ENCODE measurements around the gene STARD9. TPM values are rescaled to one million over a fixed set of nuclear protein-coding genes. Genes with fewer than 3 reads are reported as not detected.
"Not testable (repeated sequence)": the region's sequence is repeated elsewhere in the genome, so short reads cannot be mapped to it uniquely, and the experiment has no call there.

Gene STARD9
- 4.0 TPM for total RNA-seq

DNA sequence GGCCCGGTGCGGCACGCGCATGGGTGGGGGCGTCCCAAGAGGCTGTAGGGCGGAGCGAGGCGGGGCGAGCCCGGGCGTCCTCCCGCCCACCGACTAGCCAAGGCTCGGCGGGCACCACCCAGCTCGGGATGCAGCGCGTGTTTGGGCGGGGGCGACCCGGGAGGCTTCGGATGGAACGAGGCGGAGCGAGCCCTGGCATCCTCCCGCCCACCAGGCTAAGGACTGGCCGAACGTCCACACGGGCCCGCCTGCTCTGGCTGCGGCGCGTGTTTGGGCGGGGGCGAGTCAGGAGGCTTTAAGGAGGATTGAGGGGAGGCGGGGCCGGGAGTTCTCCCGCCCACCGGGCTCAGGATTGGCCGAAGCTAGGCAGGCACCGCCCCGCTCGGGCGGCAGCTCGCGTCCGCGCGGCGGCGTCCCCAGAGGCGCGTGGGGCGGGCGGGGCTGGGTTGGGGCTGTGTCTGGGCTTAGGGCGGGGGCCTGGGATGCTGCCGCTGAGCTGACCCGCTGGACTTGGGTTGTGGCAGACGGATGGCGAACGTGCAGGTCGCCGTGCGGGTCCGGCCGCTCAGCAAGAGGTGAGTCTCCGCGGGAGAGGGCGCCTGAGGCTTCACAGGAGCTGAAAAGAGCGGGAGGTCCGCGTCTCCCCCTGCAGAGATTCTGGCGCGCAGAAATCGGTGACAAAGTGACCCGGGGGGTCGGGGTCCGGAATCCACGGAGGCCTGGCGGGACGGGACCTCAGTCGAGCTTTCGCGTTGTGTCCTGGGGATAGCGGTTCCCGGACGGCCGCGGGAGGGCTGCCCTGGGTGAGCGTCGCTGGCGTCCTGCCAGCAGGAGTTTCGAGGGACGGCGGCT lies at the start of gene STARD9:
Gene STARD9, plus strand, starts transcription at position 419 of the 852 bp plus-strand sequence. Its CDS starts 110 bp downstream, at position 529.
- Histone ChIP-seq H3K4me1 (ENCODE audit: insufficient read depth, low read length) (peaks cover 16% of the 10 kb centered on the region), H3K27me3 (ENCODE audit: insufficient read depth, low read length) (peaks cover 11% of the 10 kb centered on the region), H3K4me3 (ENCODE audit: low read length) (peak within 1 kb of the TSS; percentile 57), H3K9me3 (ENCODE audit: low read depth, low read length) (no peaks in the 10 kb centered on the region)

DNA sequence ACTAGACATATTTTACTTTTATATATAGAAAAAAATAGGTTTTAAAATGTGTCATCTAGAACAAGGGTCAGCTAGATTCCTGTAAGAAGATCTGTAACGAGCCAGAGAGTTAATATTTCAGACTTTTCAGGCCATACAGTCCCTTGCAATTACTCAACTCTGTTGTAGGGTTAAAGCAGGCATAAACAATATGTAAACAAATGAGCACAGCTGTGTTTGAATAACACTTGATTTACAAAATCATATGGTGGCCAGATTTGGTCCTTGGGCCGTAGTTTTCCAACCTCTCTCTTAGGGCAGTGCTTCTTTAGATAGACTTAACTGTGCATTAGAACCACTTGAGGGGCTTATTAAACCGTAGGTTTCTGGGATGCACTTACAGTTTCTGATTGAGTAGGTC lies 46.4 kb upstream of the STARD9 start:
- Histone ChIP-seq H3K4me3 (ENCODE audit: low read length) (no peak overlapping the region), H3K9me3 (ENCODE audit: low read depth, low read length) (no peaks in the 10 kb centered on the region), H3K4me1 (ENCODE audit: insufficient read depth, low read length) (no peaks in the 10 kb centered on the region), H3K27me3 (ENCODE audit: insufficient read depth, low read length) (no peaks in the 10 kb centered on the region)

DNA sequence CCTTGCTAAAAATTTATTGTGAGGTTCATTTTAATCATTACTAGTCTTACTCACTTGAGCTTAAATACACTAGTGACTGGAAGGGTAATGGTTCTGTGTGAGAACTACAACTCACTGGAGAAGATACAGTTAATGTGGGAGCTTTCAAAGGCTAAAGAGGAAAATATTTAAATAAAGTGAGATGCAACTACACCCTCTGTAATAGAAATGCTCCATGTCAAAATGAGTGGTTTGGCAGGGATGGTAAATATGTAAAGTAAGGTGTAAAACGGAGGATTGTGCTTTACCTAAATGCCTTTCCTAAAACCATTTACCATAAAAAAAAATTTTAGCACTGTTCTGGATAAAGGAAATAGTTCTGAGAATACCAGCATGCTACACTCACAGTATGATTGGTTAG lies 42.2 kb upstream of the STARD9 start:
- no peaks in the 10 kb centered on the region for H3K4me1 ChIP-seq (ENCODE audit: insufficient read depth, low read length)
- H3K27me3 ChIP-seq (ENCODE audit: insufficient read depth, low read length) = no peaks in the 10 kb centered on the region
- H3K9me3 ChIP-seq (ENCODE audit: low read depth, low read length) = no peaks in the 10 kb centered on the region
- H3K4me3 ChIP-seq (ENCODE audit: low read length) = no peak overlapping the region

DNA sequence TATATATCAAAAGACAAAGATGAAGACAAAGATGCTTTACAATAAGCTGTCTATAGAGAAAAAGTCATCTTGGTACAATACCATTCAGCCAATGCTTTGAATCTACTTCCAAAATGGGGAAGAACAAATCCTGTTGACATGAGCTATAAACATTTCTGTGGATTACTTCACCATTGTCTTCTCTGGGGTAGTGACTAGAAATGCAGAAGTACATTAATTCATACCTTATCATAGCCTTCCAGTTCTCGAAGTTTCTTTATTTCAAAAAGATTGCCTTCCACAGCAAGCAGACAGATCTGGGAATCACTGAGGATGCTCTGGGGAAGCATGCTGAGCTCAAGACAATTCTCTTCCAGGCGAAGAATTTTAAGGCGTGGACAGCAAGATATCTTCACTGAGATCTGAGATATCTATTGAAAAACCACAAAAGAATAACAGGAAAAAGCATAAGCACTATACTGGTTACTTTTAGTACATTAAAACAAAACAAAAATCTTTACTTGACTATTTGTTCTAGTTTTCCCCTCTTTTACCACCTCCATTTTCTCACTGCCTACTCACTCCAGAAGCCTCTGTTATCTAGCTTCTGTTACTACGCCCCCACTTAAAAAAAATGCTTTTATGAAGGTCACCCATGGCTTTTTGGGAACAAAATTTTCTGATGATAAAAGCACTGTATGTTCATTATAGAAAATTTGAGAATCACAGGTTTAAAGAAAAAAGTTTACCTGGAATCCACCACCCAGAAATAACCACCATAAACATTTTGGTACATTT lies 30.4 kb upstream of the STARD9 start:
- peaks cover 47% of the 10 kb centered on the region for H3K4me1 ChIP-seq (ENCODE audit: insufficient read depth, low read length)
- H3K9me3 ChIP-seq (ENCODE audit: low read depth, low read length) = no peaks in the 10 kb centered on the region
- H3K27me3 ChIP-seq (ENCODE audit: insufficient read depth, low read length) = no peaks in the 10 kb centered on the region
- H3K4me3 ChIP-seq (ENCODE audit: low read length) = no peak overlapping the region

DNA sequence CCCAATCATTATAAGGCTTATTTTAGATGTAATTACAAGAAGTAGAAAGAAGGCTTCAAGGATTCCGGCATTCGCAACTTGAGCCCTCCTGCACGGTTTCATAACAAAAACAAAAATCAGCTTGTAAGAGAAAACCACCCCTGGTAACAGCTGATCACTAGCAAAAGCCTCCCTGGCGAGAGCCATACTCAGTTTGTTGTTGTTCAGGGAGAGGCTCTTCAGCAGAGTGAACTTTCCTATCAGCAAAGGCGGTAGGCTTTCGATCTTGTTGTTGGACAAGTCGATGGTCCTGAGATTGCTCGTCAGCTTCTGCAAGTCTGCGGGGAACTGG lies 27.5 kb upstream of the STARD9 start:
- peak overlapping the region; percentile 92 for H3K4me3 ChIP-seq (ENCODE audit: low read length)
- no peaks in the 10 kb centered on the region for H3K27me3 ChIP-seq (ENCODE audit: insufficient read depth, low read length)
- no peaks in the 10 kb centered on the region for H3K9me3 ChIP-seq (ENCODE audit: low read depth, low read length)
- H3K4me1 ChIP-seq (ENCODE audit: insufficient read depth, low read length) = peaks cover 53% of the 10 kb centered on the region

DNA sequence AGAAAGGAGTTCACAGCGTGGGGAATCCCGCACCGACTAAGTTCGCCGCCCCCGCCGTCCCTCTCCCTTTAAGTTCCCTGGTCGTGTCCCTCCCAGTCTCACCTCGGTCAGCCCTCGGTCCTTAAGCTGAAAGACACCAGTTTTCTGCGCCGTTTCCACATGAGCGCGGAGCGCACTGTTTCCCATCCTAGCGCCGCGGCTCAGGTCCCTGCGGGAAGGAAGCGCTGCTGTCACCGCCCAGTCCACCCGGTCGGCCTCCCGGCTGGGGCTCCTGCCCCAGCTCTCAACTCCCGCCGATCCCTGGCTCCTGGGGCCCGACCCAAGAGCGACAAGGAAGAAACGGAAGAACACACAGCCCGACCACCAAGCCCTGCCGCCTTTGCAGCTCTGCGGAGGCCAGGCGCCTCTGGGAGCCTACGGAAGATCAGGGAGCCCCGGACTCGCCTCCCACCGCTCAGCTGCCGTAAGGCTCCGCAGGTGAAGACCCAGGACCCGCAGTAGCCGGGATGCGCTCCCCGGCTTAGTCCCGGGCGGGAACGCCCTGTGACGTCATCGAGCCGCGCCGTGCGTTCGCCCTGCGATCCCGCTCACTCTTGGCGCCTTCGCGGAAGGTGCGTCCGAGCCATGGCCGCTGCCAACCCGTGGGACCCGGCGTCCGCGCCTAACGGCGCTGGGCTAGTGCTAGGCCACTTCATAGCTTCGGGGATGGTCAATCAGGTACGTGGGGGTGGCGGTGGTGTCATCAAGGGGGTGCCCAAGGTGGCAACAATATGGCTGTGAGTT lies 27.0 kb upstream of the STARD9 start, which contains the start of the genes HAUS2 and LRRC57:
Gene HAUS2, plus strand, starts transcription at position 590 of the 783 bp plus-strand sequence. Its CDS starts 35 bp downstream, at position 625.
Gene LRRC57, minus strand, starts transcription at position 545 of the 783 bp plus-strand sequence. Its CDS starts 359 bp downstream, at position 186.
- Histone ChIP-seq H3K4me3 (ENCODE audit: low read length) (peak within 1 kb of the TSS; percentile 92), H3K4me1 (ENCODE audit: insufficient read depth, low read length) (peaks cover 54% of the 10 kb centered on the region), H3K27me3 (ENCODE audit: insufficient read depth, low read length) (no peaks in the 10 kb centered on the region)

DNA sequence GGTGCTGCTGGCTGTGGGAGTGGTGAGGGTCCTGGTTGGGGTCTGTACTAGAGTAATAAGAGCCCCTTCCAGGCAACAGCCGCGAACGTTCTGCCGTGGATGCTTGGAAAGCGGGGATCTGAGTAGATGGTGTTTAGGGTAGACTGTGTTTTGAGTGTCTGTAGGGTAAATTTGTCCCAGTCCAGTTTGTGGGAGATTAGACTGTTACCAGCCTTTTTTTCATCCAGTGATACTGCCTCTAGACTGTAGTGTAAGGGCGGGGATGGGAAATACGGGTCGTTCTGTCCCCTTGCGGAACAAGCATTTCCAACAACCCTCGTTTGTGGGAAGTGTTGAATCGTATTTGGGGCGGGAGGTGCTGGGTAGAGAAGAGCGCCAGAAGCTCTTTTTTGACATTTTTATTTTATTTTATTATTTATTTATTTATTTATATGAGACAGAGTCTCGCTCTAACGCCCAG lies 26.3 kb upstream of the STARD9 start:
- Histone ChIP-seq H3K27me3 (ENCODE audit: insufficient read depth, low read length) (no peaks in the 10 kb centered on the region), H3K4me3 (ENCODE audit: low read length) (peak overlapping the region; percentile 92), H3K9me3 (ENCODE audit: low read depth, low read length) (no peaks in the 10 kb centered on the region), H3K4me1 (ENCODE audit: insufficient read depth, low read length) (peaks cover 59% of the 10 kb centered on the region)

More for the DNA sequence above, 27.0 kb upstream of the STARD9 start, which contains the start of the genes HAUS2 and LRRC57:
- no peaks in the 10 kb centered on the region for H3K9me3 ChIP-seq (ENCODE audit: low read depth, low read length)

DNA sequence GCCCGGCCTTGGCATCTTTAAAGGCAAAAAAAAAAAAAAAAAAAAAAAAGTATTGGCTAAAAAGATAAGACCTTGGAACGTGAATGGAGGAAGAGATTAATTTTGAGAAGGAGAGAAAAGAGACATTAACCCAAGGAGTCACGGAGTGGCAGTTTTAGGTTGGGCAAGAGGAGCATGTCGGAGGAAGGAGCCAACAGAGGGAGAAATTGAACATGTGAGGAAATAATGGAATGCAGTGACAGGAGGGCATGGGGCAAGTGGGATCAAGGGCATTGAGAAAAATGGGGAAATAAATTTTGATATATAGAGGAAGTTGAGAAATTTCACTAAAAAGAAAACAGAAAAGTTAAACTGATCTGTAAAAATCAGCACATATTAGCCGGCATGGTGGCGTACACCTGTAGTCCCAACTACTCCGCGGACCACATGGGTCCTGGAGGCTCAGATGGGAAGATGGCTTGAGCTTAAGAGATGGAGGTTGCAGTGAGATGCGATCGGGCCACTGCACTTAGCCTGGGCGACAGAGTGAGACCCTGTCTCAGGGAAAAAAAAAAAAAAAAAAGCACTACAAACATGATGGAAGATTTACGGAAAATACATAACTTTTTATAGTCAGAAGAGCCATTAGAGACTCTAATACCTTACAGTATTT lies 25.5 kb upstream of the STARD9 start:
- Histone ChIP-seq H3K4me1 (ENCODE audit: insufficient read depth, low read length) (peaks cover 52% of the 10 kb centered on the region), H3K9me3 (ENCODE audit: low read depth, low read length) (no peaks in the 10 kb centered on the region), H3K4me3 (ENCODE audit: low read length) (peak overlapping the region; percentile 92), H3K27me3 (ENCODE audit: insufficient read depth, low read length) (no peaks in the 10 kb centered on the region)

DNA sequence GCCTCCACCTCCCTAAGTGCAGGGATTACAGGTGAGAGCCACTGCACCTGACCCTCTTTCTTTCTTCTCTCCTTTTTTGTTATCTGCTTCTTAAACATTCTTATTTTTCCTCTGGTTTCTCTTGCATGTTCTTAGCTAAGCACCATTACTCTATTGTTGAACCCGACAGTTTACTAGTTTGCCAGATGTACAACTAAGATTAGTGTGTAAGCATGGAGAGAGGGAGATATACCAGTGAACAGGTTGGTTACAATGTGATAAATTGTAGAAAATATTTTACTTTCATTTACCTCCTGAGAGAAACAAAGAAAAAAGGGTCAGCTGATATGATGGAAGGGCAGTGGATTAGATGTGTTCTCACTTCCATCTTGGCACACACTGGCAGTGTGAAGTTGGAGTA lies 21.9 kb upstream of the STARD9 start:
- H3K27me3 ChIP-seq (ENCODE audit: insufficient read depth, low read length) = no peaks in the 10 kb centered on the region
- no peaks in the 10 kb centered on the region for H3K9me3 ChIP-seq (ENCODE audit: low read depth, low read length)

DNA sequence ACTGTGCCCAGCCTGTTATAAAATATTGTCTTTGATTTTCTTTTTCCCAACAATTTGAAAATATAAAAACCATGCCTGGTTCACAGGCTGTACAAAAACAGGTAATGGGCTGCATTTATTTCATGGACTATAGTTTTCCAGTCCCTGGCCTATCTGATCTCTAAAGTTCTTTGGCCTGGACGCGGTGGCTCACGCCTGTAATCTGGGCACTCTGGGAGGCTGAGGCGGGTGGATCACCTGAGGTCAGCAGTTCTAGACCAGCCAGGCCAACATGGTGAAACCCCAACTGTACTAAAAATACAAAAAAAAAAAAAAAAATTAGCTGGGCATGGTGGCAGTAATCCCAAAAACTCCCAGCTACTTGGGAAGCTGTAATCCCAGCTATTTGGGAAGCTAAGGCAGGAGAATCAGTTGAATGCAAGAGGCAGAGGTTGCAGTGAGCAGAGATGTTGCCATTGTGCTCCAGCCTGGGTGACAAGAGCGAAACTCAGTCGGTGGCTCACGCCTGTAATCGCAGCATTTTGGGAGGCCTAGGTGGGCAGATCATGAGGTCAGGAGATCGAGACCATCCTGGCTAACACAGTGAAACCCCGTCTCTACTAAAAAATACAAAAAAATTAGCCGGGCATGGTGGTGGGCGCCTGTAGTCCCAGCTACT lies 18.7 kb upstream of the STARD9 start:
- H3K27me3 ChIP-seq (ENCODE audit: insufficient read depth, low read length); H3K4me3 ChIP-seq (ENCODE audit: low read length); H3K4me1 ChIP-seq (ENCODE audit: insufficient read depth, low read length); H3K9me3 ChIP-seq (ENCODE audit: low read depth, low read length): not testable (repeated sequence)

More for the DNA sequence above, 21.9 kb upstream of the STARD9 start:
- peaks cover 20% of the 10 kb centered on the region for H3K4me1 ChIP-seq (ENCODE audit: insufficient read depth, low read length)
- H3K4me3 ChIP-seq (ENCODE audit: low read length) = no peak overlapping the region

DNA sequence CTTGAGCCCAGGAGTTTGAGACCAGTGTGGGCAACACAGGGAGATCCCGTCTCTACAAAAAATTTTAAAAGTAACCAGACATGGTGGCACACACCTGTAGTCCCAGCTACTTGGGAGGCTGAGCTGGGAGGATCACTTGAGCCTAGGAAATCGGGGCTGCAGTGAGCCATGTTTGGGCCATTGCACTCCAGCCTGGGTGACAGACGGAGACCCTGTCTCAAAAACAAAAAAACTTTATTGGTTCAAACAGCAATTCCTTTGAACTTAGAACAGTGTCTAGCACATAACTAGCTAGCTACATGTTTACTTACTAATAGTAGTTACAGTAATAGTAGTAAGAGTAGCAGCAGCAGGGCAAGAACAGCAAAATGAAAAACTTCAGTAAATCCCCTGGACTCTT lies 16.7 kb upstream of the STARD9 start:
- Histone ChIP-seq H3K4me3 (ENCODE audit: low read length) (no peak overlapping the region), H3K9me3 (ENCODE audit: low read depth, low read length) (no peaks in the 10 kb centered on the region), H3K27me3 (ENCODE audit: insufficient read depth, low read length) (no peaks in the 10 kb centered on the region), H3K4me1 (ENCODE audit: insufficient read depth, low read length) (peaks cover 3% of the 10 kb centered on the region)

DNA sequence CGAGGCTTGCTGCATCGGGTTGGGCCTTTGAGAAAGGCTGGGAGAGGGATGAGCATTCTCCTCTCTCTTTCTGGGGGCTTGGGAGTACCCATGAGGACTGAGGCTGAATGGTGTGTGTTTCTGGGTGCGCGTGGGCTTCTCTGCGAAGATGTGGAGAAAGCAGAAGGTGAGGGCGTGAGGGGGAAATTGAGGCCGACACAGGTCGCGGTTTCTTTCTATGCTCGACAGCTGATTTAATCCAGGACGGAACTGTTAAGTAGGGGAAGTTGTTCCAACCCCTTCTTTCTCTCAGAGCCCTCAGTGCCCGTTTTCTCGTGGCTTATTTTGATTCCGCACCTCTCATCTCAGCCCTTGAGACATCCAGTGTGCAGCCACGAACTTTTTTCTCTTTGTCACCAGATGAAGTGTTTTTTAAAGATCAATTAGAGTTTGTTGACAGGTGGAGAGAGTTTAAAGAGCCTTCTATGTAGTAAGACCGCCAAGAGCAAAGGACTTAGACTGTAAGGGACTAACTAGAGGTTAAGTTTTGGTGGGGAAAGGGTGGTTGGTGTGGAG lies 711 bp downstream of the STARD9 start:
- Histone ChIP-seq H3K4me1 (ENCODE audit: insufficient read depth, low read length) (peaks cover 20% of the 10 kb centered on the region), H3K9me3 (ENCODE audit: low read depth, low read length) (no peaks in the 10 kb centered on the region), H3K4me3 (ENCODE audit: low read length) (peak overlapping the region; percentile 57), H3K27me3 (ENCODE audit: insufficient read depth, low read length) (peaks cover 11% of the 10 kb centered on the region)

DNA sequence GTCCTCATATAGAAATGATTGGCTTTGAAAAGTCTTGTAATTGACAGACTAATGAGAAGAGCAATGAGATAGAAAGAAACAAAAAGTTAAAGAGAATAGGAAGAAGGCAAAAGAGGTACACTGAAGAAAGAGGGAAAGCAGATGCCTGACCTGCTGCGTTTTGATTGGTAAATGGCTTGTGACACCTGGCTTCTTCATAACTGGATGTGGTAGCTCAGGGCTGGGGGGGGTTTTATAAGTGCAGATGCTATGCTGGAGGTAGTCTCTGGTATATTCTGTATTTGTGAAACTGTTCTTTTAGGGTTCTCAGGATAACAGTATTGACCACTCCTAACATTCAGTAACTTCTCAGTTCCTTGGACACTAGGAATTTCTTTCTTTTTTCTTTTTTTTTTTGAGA lies 1.4 kb downstream of the STARD9 start:
- peaks cover 26% of the 10 kb centered on the region for H3K4me1 ChIP-seq (ENCODE audit: insufficient read depth, low read length)
- peaks cover 11% of the 10 kb centered on the region for H3K27me3 ChIP-seq (ENCODE audit: insufficient read depth, low read length)
- H3K4me3 ChIP-seq (ENCODE audit: low read length) = no peak overlapping the region
- H3K9me3 ChIP-seq (ENCODE audit: low read depth, low read length) = no peaks in the 10 kb centered on the region
